Caki2 (cell line): ENCODE data around the gene TMEM33. TPM values are rescaled to one million over a fixed set of nuclear protein-coding genes. Genes with fewer than 3 reads are reported as not detected.

Experiments
- DNase-seq: peaks from one replicate; pipeline ENCODE4 v3.0.0-alpha.2; 2015; ENCODE audit warnings: low read depth
- in situ Hi-C: cut with HindIII; loops from 2 replicates; pipeline ENCODE4 v1.10.0; 2016; ENCODE audit warnings: low sequenced_read_pairs, low pct_unique_long_range_greater_than_20kb, mixed read lengths
- total RNA-seq: library from RNA; depleted of rRNA; stranded (reverse); fragments of >200 nt; shearing (Covaris generic); gene quantifications from 2 replicates; pipeline ENCODE4 v1.2.3, GENCODE V29; 2014; ENCODE audit warnings: low replicate concordance

TMEM33 gene
- total RNA-seq, 1 experiment from 2014 or later, result 42.8 TPM

DNA sequence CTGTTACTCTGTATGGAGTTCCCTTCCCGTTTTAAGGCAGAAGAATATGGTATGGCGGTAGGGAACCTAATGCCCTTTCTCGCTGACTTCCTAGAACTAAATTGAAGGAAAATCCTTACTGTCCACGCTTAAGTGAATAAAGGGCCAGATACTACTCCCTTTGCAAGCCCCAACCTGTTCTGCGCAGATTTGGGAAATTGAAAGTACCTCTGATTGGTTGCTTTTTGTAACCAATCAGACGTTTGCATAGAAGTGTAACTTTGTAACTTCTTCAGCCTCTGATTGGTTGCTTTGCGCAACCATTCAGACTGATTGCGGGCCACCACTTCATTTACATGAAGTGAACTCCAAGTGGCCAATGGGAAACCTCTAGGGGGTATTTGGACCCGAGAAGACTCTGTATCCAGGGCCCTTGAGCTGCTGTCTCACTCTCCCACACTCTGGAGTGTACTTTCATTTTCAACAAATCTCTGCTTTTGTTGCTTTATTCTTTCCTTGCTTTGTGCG lies 1.2 kb upstream of the TMEM33 start:
- no peak for DNase-seq
- in situ Hi-C loops, result no loop called here

DNA sequence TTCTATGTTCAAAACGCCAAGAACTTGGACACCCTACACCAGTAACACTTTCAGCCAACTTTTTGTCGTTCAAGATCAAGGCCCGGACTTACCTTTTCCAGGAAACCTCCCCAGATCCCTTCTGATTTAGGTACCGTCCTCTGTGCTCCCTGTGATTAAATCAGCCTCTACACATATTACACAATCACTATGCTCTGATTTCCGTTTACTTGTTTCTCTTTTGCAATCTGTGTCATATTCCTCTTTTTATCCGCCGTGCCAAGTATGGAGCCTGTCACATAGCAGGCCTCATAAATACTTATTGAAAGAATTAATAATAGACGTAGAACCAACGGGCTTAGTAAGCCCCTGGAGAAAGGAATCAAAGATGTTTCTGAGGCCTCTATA lies 722 bp upstream of the TMEM33 start:
- in situ Hi-C loops, result no loop called here
- no peak for DNase-seq

DNA sequence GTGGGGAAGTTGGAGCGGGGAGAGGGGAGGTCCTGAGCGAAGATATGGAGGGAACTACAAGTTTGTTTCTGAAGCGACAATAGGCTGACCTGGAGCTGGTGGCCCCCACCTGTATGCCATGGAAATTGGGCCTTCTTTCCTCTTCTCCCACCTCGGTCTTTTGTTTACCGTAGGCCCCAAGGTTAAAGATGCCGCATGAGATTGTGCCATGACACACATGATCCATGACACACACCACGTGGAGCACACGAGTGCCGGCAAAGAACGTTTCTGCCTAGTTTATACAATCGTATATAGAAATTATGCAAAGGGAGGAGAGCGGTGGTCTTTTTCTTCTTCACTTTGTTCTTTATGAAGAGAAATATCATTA lies 408 bp downstream of the TMEM33 start:
- in situ Hi-C loops, result no loop called here
- DNase-seq, result peak; percentile 30

DNA sequence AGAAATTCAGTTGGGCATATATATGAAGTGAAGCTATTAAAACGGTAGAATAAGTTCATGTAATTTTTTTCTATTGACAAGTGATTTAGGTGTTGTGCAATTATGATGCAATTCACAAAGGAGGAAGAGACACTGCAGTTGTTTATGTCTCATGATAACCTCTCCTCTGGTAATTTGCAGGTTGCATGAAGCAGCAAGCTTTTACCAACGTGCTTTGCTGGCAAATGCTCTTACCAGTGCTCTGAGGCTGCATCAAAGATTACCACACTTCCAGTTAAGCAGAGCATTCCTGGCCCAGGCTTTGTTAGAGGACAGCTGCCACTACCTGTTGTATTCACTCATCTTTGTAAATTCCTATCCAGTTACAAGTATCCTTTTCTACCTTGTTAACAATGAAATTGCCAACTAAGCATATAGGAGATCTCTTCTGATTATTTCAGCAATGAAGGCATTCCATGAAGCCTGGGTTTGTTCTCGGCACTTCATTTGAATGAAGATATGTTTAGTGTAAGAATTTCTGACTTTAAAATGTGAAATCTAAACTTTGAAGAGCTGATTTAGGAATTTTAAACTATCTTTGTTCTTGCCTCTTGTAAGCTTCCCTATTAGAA lies 3.9 kb downstream of the TMEM33 start:
- in situ Hi-C loops, result no loop called here
- DNase-seq, result no peak

DNA sequence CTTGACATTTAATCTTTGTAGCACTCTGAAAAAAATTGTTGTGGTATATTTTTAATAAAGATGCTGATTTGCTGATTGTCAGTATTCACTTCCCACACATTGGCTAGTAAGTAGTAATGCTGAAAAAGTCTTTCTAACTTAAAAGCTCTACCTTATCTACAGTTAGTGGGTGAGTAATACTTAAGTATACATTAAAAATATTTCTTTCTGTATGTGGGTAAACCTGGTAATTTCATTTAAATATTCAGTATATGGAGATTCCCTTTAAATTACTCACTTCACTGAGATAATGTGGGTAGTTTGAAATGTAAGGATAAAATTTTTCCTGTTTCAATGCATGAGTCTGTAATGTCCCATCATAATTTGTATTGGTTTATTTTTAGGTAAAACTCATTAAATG lies 5.6 kb downstream of the TMEM33 start:
- in situ Hi-C loops, result no loop called here
- DNase-seq, result no peak

DNA sequence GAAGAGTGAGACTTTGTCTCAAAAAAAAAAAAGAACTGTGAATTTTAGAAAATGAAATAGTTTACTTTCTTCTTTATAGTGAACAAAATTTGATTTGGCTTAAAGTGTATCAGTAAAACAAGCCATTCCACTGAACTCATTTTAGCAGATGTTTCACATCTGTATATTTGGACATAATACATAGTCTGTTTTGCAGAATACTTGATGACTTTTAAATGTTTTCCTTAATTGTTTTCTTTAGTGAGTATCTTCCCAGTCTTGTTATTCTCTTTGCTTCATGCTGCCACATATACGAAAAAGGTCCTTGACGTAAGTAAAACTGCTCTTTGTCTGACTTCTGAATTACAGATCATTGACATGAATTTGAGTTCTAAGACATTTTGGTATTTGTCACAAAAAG lies 8.3 kb downstream of the TMEM33 start:
- DNase-seq, result no peak
- in situ Hi-C loops, result no loop called here

DNA sequence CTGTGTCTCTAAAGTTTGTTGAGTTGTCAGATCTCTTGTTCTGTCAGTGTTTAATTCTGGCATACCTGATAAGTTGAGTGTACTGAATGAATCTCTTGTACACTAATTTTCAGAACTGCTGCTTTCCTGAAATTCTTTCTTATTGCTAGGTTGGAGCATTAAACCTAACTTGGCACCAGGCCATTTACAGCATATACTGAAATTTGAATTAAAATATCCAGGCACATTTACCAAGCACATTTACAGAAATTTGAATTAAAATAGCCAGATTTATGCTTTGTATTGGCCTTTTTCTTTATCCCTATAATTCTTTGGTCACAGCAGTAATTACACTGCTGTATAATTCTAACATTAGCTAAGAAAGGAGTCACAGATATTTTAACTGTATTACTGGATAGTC lies 8.9 kb downstream of the TMEM33 start:
- DNase-seq, result no peak
- in situ Hi-C loops, result no loop called here

DNA sequence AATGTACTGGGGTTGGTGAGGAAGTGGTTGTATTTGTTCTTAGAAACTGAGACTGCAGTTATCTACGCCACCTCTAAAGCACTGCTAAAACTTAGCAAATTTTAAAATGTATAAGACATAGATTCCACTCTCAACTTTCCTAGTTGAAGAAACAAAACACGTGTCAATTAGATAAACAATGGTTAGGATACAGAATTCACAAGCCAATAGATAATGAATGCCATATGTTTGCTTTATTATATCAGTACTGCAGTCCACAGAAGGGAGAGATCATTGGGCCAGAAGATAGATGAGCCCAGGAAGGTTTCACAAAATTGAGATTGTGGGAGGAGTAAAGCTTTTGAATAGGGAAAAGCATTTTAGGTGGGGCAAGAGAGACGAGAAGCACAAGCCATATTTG lies 14.3 kb downstream of the TMEM33 start:
- DNase-seq, result no peak
- in situ Hi-C loops, result no loop called here

DNA sequence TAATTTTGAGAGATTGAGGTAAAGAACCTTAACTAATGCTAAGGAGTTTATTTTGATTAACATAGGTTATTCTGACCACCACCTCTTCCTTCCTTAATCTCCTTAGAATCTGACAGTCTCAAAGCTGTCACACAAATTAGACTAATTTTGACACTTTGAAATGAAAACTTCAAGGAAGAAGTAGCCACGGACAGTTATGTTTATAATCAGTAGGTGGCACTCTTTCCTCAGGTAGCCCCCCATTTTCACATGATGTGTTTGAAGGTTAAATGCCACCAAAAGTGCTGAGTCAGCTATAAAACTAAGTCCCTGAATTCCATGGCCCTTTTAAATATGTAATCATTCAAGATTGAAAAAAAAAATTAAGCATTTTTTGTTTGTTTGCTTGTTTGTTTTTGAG lies 22.4 kb downstream of the TMEM33 start:
- in situ Hi-C loops, result no loop called here
- DNase-seq, result no peak

DNA sequence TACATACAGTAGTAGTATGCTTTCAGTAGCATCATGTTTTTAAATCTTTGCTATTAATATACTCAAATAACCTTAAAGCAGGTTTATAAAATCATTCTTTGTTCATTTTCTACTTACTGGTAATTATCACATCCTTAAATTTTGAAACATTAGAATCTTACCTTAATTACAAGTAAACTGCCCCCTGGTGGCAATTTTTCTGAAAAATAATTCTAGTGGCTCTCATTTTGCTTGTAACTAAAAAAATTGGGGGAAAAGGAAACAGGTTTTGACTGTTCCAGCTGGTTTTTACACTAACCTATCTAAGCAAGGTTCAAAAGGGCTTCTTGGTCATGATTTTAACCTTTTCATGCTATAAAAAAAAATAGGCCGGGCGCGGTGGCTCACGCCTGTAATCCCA lies 27.9 kb downstream of the TMEM33 start:
- in situ Hi-C loops, result no loop called here
- peak; percentile 6 for DNase-seq

DNA sequence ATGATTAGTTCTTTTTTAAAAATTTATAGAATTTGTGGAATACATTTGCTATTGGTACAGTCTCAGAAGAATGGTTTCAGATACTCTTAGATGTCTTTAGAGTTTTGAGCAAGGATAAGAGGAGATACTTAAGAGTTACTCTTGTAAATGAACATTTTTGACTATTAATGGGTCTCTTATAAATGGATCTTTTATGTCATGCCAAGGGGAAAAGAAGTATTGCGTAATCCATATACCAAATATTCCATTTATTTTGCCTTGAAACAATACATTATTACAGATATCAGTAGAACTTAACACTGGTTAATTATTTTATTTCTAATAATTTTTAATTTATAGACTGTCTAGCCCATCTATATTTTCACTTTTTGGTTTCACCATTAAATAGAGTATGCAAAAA lies 29.2 kb downstream of the TMEM33 start:
- in situ Hi-C loops, result no loop called here
- no peak for DNase-seq

DNA sequence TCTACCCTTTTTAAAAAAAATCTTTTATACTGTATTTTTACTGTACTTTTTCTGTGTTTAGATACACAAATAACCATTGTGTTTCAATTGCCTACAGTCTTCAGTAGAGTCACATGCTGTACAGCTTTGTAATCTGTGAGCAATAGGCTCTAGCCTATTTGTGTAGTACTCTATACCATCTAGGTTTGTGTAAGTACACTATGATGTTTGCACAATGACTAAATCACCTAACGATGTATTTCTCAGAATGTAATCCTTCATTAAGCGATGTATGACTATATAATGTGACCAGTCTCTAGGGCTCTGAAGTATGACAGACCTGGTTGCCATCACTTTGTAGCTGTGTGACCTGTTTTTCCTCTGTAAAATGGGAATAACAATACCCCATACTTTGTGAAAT lies 32.2 kb downstream of the TMEM33 start:
- no peak for DNase-seq
- in situ Hi-C loops, result no loop called here

DNA sequence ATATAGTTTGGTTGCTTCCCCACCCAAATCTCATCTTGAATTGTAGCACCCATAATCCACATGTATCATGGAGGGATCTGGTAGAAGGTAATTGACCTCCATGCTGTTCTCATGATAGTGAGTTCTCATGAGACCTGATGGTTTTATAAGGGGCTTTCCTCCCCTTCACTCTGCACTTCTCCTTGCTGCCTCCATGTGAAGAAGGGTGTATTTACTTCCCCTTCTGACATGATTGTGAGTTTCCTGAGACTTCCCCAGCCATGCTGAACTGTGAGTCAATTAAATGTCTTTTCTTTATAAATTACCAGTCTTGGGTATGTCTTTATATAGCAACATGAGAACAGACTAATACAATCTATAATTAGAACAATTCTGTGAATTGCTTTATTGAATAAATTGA lies 34.4 kb downstream of the TMEM33 start:
- in situ Hi-C loops, result no loop called here
- DNase-seq, result no peak

DNA sequence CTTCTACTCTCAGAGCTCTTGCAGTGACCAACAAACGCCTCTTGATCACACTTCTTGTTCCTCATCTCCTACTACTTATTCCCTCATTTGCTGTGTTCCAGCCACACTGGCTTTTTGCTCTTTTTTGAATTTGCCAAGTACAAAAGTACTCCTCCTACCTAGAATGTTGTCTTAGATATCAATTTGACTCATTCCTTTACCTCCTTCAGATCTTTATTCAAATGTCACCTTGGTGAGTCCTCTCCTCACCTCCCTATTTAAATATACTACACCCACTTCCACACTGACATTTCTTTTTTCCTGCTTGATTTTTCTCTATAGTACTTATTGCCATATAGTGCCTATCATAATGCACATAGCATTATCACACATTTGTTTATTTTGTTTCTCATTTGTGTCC lies 40.1 kb downstream of the TMEM33 start:
- in situ Hi-C loops, result no loop called here
- DNase-seq, result no peak

DNA sequence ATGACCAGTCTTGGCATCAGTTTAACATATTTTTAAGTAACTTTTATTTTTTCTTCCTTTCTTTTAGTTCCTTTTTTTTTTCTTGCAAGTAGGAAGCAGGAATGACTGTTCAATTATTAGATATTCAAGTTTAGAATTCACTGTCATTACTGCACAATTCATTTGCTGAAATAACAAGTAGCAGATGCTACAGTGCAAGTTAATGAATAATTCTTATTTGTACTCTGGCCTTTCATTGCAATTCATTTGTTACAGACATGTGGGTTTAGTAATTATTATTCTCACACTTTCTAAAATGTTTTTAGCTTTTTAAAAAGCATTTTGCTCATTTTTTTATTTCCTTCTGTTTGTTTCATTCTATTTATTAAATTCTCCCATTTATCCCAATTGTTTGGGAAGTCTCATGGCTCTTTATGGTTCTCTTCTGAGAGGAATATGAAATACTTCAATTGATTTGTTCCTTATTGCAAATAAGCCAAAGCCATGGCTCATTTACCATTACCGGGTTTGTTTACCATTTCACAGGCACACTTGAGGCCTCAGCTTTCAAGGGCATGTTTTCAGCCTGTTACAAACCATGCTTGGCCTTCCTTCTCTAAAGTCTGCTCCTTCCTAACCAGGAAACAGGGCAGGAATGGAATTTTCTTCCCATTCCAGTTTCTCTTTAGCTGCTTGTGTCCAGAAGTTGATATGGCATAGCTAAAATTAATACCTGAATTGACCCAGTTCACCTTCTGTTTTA lies 41.7 kb downstream of the TMEM33 start:
- DNase-seq, result no peak
- in situ Hi-C loops, result no loop called here

DNA sequence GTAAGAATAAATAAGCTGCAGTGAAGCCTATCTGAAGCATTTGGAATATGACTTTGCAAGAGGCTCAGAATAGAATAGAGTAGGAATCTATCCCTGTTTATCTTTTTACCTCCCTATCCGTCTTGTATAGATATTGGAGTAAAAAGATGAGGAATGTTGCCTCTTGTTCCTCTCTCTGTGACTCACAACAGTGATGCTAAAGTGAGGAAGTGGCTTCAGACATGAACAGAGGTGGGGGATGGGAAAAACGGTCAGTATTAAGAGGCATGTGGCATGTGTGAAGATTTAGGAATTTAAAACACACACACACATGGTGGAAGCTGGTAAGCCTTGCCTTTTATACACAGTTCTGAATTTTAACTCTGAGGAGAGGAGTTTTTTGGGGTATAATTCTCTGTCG lies 42.5 kb downstream of the TMEM33 start:
- in situ Hi-C loops, result no loop called here
- DNase-seq, result no peak

DNA sequence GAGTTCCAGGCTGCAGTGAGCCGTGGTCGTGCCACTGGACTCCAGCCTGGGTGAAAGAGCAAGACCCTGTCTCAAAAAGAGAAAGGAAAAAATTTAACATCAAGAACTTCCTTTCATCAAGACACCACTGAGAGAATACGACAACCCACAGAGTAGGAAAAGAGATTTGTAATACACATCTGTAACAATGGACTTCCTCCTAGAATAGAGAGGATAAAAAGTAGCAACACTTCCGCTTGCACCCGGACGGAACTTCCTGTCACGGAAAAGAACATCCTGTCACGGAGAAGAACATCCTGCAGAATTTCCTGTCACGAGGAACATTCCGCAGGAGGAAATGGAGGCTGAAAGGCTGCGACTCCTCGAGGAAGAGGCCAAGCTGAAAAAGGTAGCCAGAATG lies 46.2 kb downstream of the TMEM33 start, which contains the start of gene DCAF4L1:
TSS of gene DCAF4L1 (plus strand) at position 301 of the 400 bp plus-strand sequence. CDS start at position 338, 37 bp downstream.
- DNase-seq, result no peak
- in situ Hi-C loops, result no loop called here

DNA sequence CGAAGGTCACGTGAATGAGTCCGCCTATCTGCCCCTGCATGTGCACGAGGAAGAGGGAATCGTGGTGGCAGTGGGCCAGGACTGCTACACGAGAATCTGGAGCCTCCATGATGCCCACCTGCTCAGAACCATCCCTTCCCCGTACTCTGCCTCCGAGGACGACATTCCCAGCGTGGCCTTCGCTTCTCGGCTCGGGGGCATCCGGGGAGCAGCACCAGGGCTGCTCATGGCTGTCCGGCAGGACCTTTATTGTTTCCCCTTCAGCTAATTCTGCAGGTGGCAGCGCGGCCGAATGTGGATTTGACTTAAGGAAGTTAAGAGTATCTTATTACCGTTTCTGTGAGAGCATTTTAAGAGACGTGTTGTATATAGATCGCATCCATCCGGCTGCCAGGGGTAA lies 47.5 kb downstream of the TMEM33 start:
- in situ Hi-C loops, result no loop called here
- DNase-seq, result no peak

DNA sequence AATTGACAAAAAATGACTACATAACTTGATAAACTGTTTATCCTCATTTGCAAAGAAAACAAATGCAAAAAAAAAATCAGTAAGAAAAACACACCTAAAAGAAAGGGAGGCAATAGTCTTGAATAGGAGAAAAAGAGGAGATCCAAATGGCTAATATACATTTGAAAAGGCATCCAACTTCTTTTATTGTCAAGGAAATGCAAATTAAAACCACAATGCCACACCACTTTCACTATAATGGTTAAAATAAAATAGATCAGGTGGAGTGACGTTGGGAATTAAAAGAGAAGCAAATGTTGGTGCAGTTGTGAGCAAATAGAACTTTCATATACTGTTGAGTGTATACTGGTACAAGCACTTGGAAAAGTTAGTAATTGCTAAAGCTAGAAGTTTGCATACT lies 49.9 kb downstream of the TMEM33 start:
- in situ Hi-C loops, result no loop called here
- DNase-seq, result no peak

DNA sequence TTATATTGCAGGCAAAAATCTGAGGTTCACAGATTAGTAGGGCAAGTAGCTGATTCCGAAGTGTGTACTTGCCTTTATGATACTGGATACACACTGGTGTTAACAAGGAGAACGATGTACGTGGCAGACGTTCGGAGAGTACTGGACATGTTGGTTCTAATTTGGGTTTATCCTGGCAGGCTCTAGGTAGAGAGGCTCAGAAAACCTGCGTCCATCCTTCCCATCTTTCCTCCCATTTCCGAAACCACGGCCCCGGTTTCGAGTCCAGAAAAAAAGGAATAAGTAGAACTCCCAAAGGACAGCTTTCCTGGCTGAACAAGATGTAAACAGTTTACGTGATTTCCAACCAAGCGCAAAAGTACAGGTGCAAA lies 54.8 kb downstream of the TMEM33 start:
- in situ Hi-C loops, result no loop called here
- no peak for DNase-seq
